Hepatocyte (in vitro differentiated cells): ENCODE data around the gene FARP1. TPM values are rescaled to one million over a fixed set of nuclear protein-coding genes. Genes with fewer than 3 reads are reported as not detected.
A peak's percentile ranks its signal among the peaks of the same experiment; 100 is the strongest.

Experiments used
- DNase-seq: peaks from one replicate; pipeline ENCODE4 v3.0.0-alpha.2; 2016; ENCODE audit warnings: low spot score
- H2AFZ ChIP-seq: fragments of 200-600 bp; sonication (generic); 2 replicates; pipeline ENCODE4 v1.6.0; 2016; ENCODE audit warnings: antibody characterized with exemption, mild to moderate bottlenecking
- H3K27ac ChIP-seq: fragments of 200-600 bp; sonication (generic); 2 replicates; pipeline ENCODE4 v1.5.1; 2016; ENCODE audit warnings: mild to moderate bottlenecking
- H3K27me3 ChIP-seq: fragments of 200-600 bp; sonication (generic); 2 replicates; pipeline ENCODE4 v1.6.1; 2016
- H3K36me3 ChIP-seq: fragments of 200-600 bp; sonication (generic); replicated peaks from 2 replicates; pipeline ENCODE4 v1.5.1; 2016; ENCODE audit warnings: low read depth; ENCODE audit not compliant: insufficient read depth
- H3K4me1 ChIP-seq: fragments of 200-600 bp; sonication (generic); 2 replicates; pipeline ENCODE4 v1.5.1; 2016; ENCODE audit warnings: mild to moderate bottlenecking, moderate library complexity; ENCODE audit not compliant: insufficient read depth
- H3K4me2 ChIP-seq: fragments of 200-600 bp; sonication (generic); 2 replicates; pipeline ENCODE4 v1.6.0; 2016
- H3K4me3 ChIP-seq: fragments of 200-600 bp; sonication (generic); 2 replicates; pipeline ENCODE4 v1.5.1; 2016; ENCODE audit warnings: mild to moderate bottlenecking
- H3K79me2 ChIP-seq: fragments of 200-600 bp; sonication (generic); 2 replicates; pipeline ENCODE4 v1.6.0; 2017; ENCODE audit warnings: mild to moderate bottlenecking
- H3K9me2 ChIP-seq: fragments of 200-600 bp; sonication (generic); replicated peaks from 2 replicates; pipeline ENCODE4 v1.6.0; 2017; ENCODE audit warnings: mild to moderate bottlenecking; ENCODE audit not compliant: insufficient read depth
- H3K9me3 ChIP-seq: fragments of 200-600 bp; sonication (generic); 2 replicates; pipeline ENCODE4 v1.5.1; 2016; ENCODE audit warnings: low read depth, mild to moderate bottlenecking
- H4K20me1 ChIP-seq: fragments of 200-600 bp; sonication (generic); 2 replicates; pipeline ENCODE4 v1.6.0; 2016; ENCODE audit warnings: mild to moderate bottlenecking; ENCODE audit not compliant: insufficient read depth, poor library complexity, severe bottlenecking
- CTCF ChIP-seq: fragments of 200-600 bp; sonication (generic); IDR thresholded peaks from 2 replicates; pipeline ENCODE4 v1.5.1; 2016; ENCODE audit warnings: antibody characterized with exemption, mild to moderate bottlenecking; ENCODE audit not compliant: poor library complexity
- EZH2 ChIP-seq: fragments of 200-600 bp; sonication (generic); IDR thresholded peaks from 2 replicates; pipeline ENCODE4 v1.6.1; 2016; ENCODE audit warnings: antibody characterized with exemption, mild to moderate bottlenecking, borderline replicate concordance
- EZH2phosphoT487 ChIP-seq: fragments of 200-600 bp; sonication (generic); IDR thresholded peaks from one replicate; pipeline ENCODE4 v1.6.1; 2018; ENCODE audit warnings: antibody characterized with exemption, mild to moderate bottlenecking, low read depth, moderate library complexity; ENCODE audit not compliant: unreplicated experiment, severe bottlenecking
- WGBS: methylation state at CpG from one replicate; pipeline ENCODE4 v1.1.6; 2016; ENCODE audit warnings: low lambda C conversion rate; ENCODE audit errors: missing lambda C conversion rate; 5-methylcytosine and 5-hydroxymethylcytosine counted together
- polyA plus RNA-seq: library from polyadenylated mRNA; unstranded; fragments of >200 nt; fragmentation: Nextera tagmentation; extraction: Ambion mirVana; gene quantifications from 2 replicates; pipeline ENCODE4 v1.2.1, GENCODE V29; 2016
- total RNA-seq: library from RNA; depleted of rRNA; stranded (reverse); fragments of >200 nt; gene quantifications from 2 replicates; pipeline ENCODE4 v1.2.3, GENCODE V29; 2014

Gene FARP1
- total and polyA plus RNA-seq, 2 experiments from 2014 or later: 35.5 to 68.7 TPM

- TF ChIP-seq EZH2: no peak
- TF ChIP-seq CTCF: no peak
- TF ChIP-seq EZH2phosphoT487: no peak
- peaks cover 97% of the 10 kb centered on the region for H3K79me2 ChIP-seq
These were observed 14.7 kb downstream of the FARP1 start for GRCh38 chr13:98157609-98158008.

DNA sequence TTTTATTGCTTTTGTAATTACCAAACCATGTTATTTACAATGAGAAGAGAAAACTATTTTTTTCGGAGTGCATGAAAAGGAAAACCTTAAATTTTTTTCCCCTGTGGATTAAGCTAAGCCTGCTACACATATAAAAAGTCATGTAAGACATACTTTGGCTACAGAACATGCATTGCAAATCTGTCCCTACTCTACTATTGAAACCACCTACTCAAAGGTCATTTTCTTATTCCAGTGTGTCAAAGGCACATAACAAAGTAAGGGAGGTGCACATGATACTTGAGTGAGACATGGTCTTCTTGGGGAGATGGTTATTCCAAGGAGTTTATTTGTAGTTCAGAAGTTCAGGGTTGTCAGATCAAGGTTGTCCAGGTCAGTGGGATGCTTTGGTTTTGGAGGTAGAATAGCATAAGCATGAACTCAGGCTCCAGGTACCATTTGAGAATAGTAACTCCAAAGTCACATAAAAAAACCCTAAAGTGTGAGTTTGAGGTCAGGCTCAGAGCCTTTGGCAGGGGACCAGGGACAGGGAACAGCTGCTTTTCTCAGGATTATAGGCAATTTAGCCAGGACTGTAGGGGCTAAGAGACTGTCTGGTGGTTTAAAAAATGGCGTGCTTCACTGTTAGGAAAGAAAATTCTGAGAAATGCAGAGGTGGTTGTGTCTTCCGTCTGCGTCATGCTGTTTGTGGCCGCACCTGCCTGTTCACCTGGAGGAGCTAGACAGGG, 15.4 kb downstream of the FARP1 start:
- H3K27ac ChIP-seq: no peak overlapping the region
- 87% methylated on average over 5 of the region's 5 CpGs for WGBS
- no peak overlapping the region for H3K4me3 ChIP-seq
- DNase-seq: no peak
- H3K79me2 ChIP-seq: peaks cover 100% of the 10 kb centered on the region
- no peak for TF ChIP-seq EZH2
- no peak for TF ChIP-seq EZH2phosphoT487
- TF ChIP-seq CTCF: no peak
- no peaks in the 10 kb centered on the region for H3K36me3 ChIP-seq
- H3K27me3 ChIP-seq: no peaks in the 10 kb centered on the region
- H3K4me1 ChIP-seq: peaks cover 12% of the 10 kb centered on the region
- no peak overlapping the region for H2AFZ ChIP-seq
- no peak overlapping the region for H3K4me2 ChIP-seq
- peaks cover 21% of the 10 kb centered on the region for H4K20me1 ChIP-seq
- H3K9me3 ChIP-seq: no peaks in the 10 kb centered on the region
- no peaks in the 10 kb centered on the region for H3K9me2 ChIP-seq

More at GRCh38 chr13:98157609-98158008, 14.7 kb downstream of the FARP1 start:
- no peaks in the 10 kb centered on the region for H3K9me3 ChIP-seq
- 87% methylated on average over 1 of the region's 1 CpG for WGBS
- H3K4me2 ChIP-seq: no peak overlapping the region
- DNase-seq: no peak
- H3K9me2 ChIP-seq: no peaks in the 10 kb centered on the region
- H3K4me3 ChIP-seq: no peak overlapping the region
- no peaks in the 10 kb centered on the region for H3K36me3 ChIP-seq
- peaks cover 12% of the 10 kb centered on the region for H3K4me1 ChIP-seq
- H4K20me1 ChIP-seq: peaks cover 25% of the 10 kb centered on the region
- H2AFZ ChIP-seq: no peak overlapping the region
- no peaks in the 10 kb centered on the region for H3K27me3 ChIP-seq
- peak overlapping the region; percentile 6 for H3K27ac ChIP-seq

DNA sequence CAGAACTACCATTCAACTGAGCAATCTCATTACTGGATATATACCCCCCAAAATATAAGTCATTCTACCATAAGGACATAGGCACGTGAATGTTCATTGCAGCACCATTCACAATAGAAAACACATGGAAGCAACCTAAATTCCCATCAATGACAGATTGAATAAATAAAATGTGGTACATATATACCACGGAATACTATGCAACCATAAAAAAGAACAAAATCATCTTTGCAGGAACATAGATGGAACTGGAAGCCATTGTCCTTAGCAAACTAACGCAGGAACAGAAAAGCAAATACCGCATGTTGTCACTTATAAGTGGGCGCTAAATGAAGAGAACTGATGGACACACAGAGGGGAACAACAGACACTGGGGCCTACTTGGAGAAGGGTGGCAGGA, 20.0 kb downstream of the FARP1 start:
- Histone ChIP-seq H3K79me2 (peaks cover 99% of the 10 kb centered on the region), H3K27me3 (no peaks in the 10 kb centered on the region), H3K9me2 (no peaks in the 10 kb centered on the region), H3K4me1 (no peaks in the 10 kb centered on the region), H3K36me3 (no peaks in the 10 kb centered on the region), H3K27ac (no peak overlapping the region), H3K9me3 (no peaks in the 10 kb centered on the region), H3K4me2 (no peak overlapping the region), H4K20me1 (peaks cover 10% of the 10 kb centered on the region), H2AFZ (no peak overlapping the region), H3K4me3 (no peak overlapping the region)
- no peak for DNase-seq
- TF ChIP-seq CTCF (no peak), EZH2phosphoT487 (no peak), EZH2 (no peak)
- 98% methylated on average over 5 of the region's 5 CpGs for WGBS
